Hematopoietic multipotent progenitor cell treated with erythropoietin and hydrocortisone succinate and interleukin-3 and kit ligand, for 15 days (in vitro differentiated cells): Measurements from ENCODE around the gene MARCHF10.
"Not testable (repeated sequence)": the region's sequence is repeated elsewhere in the genome, so short reads cannot be mapped to it uniquely, and the experiment has no call there.

Experiments
- DNase-seq: peaks from one replicate; pipeline ENCODE4 v3.0.0-alpha.2; 2015; ENCODE audit warnings: low spot score

Gene MARCHF10

DNA sequence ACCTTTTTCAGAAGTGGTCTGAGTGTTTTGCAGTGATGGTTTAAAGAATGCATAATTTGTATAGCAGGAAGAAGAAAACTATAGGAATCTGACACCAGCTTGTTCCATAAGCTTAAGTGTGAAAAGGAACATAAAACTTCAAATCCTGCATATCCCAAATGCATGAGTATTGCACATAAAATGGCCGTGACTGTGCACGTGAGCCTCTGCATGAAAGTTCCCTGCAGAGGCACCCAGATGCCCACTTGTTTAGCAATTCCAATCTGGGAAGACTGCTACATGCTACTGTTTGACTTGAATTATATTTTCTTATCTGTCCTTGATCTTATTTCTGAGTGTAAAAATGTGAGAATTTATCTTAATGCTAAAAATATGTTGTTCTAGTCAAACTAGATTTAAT is 21.5 kb downstream of the MARCHF10 start:
- DNase-seq, result no peak

DNA sequence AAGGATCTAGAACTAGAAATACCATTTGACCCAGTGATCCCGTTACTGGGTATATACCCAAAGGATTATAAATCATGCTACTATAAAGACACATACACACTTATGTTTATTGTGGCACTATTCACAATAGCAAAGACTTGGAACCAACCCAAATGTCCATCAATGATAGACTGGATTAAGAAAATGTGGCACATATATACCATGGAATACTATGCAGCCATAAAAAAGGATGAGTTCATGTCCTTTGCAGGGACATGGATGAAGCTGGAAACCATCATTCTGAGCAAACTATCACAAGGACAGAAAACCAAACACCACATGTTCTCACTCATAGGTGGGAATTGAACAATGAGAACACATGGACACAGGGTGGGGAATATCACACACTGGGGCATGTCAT is 22.1 kb downstream of the MARCHF10 start:
- not testable (repeated sequence) for DNase-seq

GRCh38 chr17:62782730-62783270 is 25.3 kb downstream of the MARCHF10 start:
- DNase-seq, result no peak

DNA sequence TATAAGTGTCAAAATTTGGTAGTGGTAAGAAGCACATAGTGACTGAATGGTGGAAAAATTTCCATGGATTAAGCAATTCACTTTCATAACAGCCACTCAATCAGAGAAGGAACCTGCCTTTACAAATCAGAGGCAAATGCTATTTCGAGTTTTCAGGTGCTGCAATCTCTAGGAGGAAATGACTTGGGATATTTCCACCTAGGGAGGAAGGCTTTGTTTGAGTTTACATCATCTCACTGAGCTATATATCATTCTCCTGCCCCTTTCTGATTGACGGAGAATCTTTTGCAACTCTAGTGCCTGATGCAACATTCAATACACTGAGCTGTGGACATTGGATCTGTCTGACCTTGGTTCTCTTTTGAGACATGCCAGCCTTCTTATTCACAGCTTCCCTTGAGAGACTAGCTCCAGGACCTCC is 26.3 kb downstream of the MARCHF10 start:
- no peak for DNase-seq

GRCh38 chr17:62781356-62781755 is 26.8 kb downstream of the MARCHF10 start:
- no peak for DNase-seq

DNA sequence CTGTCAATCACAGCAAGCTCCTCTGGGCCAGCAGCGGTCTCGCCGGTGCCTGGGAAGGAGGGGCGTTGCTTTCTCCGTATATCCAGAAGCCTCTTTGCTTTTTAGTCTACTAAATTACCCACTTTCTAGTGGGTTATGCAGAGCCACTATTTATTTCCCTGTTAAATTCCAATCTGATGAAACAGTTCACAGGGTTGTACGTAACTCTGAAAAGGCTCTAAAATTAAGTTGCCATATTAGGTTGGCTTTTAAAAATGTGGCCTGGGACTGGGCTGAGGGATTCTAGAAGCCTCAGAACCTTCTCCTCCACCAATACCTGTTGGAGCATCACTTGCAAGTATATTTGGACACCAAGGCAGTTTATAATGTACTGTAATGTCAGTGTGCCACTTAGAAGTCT is 27.2 kb downstream of the MARCHF10 start:
- no peak for DNase-seq

DNA sequence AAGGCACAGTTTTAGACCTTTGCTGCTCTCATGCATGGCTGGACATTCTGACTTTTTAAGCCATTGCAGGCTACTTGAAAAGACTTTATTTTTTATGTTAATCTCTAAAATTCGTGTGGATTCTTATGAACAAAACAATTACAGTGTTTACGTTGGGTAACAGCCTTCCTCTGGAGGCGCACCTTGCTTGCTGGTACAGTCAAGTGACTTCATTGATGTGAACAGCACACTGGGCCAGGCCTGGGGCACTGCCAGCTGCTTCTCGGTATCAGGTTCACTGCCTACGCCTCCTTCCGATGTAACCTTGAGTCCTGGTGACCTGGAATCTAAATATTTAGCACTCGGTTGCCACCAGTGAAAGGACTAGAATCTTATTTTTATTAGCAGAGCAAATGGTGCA is 27.8 kb downstream of the MARCHF10 start:
- no peak for DNase-seq

DNA sequence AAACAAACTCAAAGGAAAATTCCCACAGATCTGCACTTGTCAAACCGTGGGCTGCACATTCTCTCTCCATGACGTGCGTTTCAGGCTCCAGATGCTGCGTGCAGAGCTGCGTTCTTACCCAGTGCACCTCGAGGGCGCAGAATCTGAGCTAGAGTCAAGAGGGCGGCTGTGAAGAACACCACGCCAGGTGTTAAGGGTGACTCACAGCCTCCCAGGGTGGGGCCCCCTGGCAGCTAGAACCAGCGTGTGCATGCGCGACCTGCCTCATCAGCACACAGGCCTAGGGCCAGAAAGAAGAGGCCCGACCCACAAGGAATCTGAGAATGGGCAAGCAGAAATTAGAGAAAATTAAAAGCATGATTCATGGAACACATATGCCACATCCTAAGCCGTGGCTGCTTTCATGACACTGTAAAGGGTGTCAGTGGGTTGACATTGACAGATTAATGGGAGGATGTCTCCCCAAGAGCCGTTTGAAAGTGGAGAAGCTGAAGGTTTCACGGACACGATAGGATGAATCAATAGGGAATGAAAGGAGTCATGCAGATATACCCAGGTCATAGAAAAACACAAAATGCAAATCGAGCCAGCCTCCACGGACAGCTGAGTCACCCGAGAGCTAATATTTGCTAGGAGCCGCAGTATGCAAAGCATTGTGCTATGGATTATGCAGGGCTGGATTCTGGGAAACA is 29.0 kb downstream of the MARCHF10 start:
- no peak for DNase-seq

- DNase-seq, result no peak
Observed at GRCh38 chr17:62775876-62776275, 32.2 kb downstream of the MARCHF10 start.

- no peak for DNase-seq
Observed at GRCh38 chr17:62774338-62774737, 33.8 kb downstream of the MARCHF10 start.

DNA sequence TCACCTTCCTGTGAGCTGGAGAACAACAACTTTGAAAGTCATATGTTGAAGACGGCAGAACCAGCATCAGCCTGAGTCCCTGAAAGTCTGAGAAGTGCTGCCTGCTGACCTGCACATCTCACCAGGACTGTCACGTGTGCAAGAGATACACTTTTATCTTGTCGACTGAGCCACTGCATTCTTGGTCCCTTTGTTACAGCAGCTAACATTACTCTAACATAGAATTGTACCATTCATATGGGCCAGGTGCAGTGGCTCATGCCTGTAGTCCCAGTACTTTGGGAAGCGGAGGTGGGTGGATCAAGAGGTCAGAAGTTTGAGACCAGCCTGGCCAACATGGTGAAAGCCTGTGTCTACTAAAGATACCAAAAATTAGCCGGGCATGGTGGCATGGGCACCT is 40.1 kb downstream of the MARCHF10 start:
- no peak for DNase-seq

GRCh38 chr17:62765351-62765750 is 42.8 kb downstream of the MARCHF10 start:
- DNase-seq, result no peak

- DNase-seq, result no peak
Observed at GRCh38 chr17:62763891-62764600, 44.1 kb downstream of the MARCHF10 start.

DNA sequence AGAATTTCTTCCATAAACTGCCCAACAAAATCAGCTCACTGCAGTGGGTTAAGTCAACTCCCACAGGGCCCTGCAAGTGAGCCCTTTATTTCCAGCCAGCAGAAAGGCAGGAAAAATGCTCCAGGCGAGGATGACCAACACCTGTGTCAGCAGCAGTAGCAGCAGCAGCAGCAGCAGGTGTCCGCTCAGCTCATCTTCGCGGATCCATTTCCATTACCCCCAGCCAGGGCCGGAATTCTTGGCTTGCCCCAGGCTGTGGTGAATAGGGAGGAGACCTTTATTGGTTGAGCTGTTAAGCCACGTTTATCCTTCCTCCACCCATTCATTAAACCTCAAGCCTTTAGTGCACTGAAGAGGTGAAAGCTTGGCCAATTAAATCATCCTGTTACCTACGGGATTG is 46.2 kb downstream of the MARCHF10 start:
- no peak for DNase-seq

- no peak for DNase-seq
Observed at GRCh38 chr17:62760945-62761267, 47.2 kb downstream of the MARCHF10 start.

GRCh38 chr17:62760059-62760944 is 47.8 kb downstream of the MARCHF10 start:
- no peak for DNase-seq

- DNase-seq, result no peak
Observed at GRCh38 chr17:62757500-62757951, 50.6 kb downstream of the MARCHF10 start.

- DNase-seq, result no peak
Observed at GRCh38 chr17:62756198-62756597, 51.9 kb downstream of the MARCHF10 start.

- DNase-seq, result no peak
Observed at GRCh38 chr17:62755141-62755851, 52.8 kb downstream of the MARCHF10 start.

DNA sequence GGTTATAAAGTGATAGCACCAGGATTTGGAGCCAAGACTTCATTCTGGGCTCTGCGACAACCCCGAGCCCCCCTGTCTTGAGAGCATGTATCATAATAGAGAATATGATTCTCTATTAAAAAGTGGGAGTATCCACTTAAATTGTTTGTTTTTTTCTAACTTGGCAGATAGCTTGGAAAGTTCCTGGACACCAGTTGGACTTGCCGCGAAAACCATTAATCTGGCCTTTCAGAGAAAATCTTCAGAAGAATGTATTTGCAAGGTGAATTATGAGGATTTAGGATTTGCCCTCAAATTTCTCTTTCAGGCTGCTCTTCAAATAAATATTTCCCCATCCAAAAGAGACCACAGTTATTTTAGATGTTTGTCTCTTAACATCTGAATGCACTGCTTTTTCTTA is 53.5 kb downstream of the MARCHF10 start:
- DNase-seq, result no peak

- no peak for DNase-seq
Observed at GRCh38 chr17:62753562-62753961, 54.6 kb downstream of the MARCHF10 start.
